HCT116 (cell line): ENCODE data around the gene HSPB8. TPM values are rescaled to one million over a fixed set of nuclear protein-coding genes. Genes with fewer than 3 reads are reported as not detected.

Experiments
- ATAC-seq: fragments of 200-7000 bp; cut with Tn5 transposase; 2 replicates; pipeline ENCODE4 v1.9.1; 2020; ENCODE audit warnings: mild to moderate bottlenecking, moderate library complexity
- BruUV-seq: library from RNA; stranded (reverse); fragments of 400-500 nt; replicated peaks from 2 replicates; lab custom pipeline; 2021; lab: Mats Ljungman, UMichigan
- CTCF ChIA-PET: fragments of 300-600 bp; sonication (Branson Sonifier 250); formaldehyde crosslinking; loops from one replicate; lab custom pipeline; 2021; ENCODE audit warnings: antibody characterized with exemption; lab: Charles Lee
- POLR2A ChIA-PET: fragments of 300-600, 350-600 bp; sonication (Branson Sonifier 250); formaldehyde crosslinking; loops from one replicate; lab custom pipeline; 2021; ENCODE audit warnings: antibody characterized with exemption; lab: Charles Lee
- RAD21 ChIA-PET, 2 experiments: fragments of 300-600 bp; sonication (Branson Sonifier 250); formaldehyde crosslinking; loops; one replicate each; lab custom pipeline; 2023; ENCODE audit warnings: low total read pairs in 2 of 2; ENCODE audit not compliant: uncharacterized antibody in 2 of 2, unreplicated experiment in 2 of 2, low non-redundant PET in 1 of 2; lab: Charles Lee
- DNase-seq: peaks from one replicate; pipeline ENCODE4 v3.0.0-alpha.2; 2010; ENCODE audit warnings: low read depth, low spot score
- H2AFZ ChIP-seq: fragments of 200-600 bp; shearing (Covaris generic), sonication (generic); 2 replicates; pipeline ENCODE4 v1.6.1; 2017; ENCODE audit warnings: low read depth, mixed run types, mixed read lengths, antibody characterized with exemption, low read length; ENCODE audit not compliant: poor library complexity, severe bottlenecking
- H3K27ac ChIP-seq: 2 replicates; pipeline ENCODE4 v1.5.1; 2012; ENCODE audit warnings: low read depth, low read length
- H3K27me3 ChIP-seq: fragments of 200-600 bp; sonication (generic); 2 replicates; pipeline ENCODE4 v1.6.1; 2016; ENCODE audit warnings: mixed run types, low read length, mixed read lengths; ENCODE audit not compliant: insufficient read depth
- H3K36me3 ChIP-seq, 2 experiments: fragments of 200-500 bp in 1 of 2; fragments of 200-600 bp in 1 of 2; sonication (Bioruptor generic) in 1 of 2; sonication (generic) in 1 of 2; 2 replicates each; pipeline versions ENCODE4 v1.5.1 to v1.6.1; 2014 to 2016; ENCODE audit warnings: low read length in 2 of 2, inconsistent platforms in 1 of 2, mixed read lengths in 1 of 2, mixed run types in 1 of 2; ENCODE audit not compliant: insufficient read depth in 2 of 2, control insufficient read depth in 1 of 2
- H3K4me1 ChIP-seq, 2 experiments: fragments of 200-600 bp in 1 of 2; sonication (generic) in 1 of 2; 2 replicates each; pipeline versions ENCODE4 v1.5.1 to v1.6.1; 2012 to 2017; ENCODE audit warnings: low read length in 2 of 2, inconsistent platforms in 1 of 2, mild to moderate bottlenecking in 1 of 2, mixed read lengths in 1 of 2, mixed run types in 1 of 2, moderate library complexity in 1 of 2; ENCODE audit not compliant: insufficient read depth in 2 of 2, control insufficient read depth in 1 of 2
- H3K4me2 ChIP-seq: fragments of 200-600 bp; sonication (generic); 2 replicates; pipeline ENCODE4 v1.6.1; 2017; ENCODE audit warnings: mixed run types, low read length, mixed read lengths
- H3K4me3 ChIP-seq, 2 experiments: fragments of 200-600 bp in 1 of 2; sonication (generic) in 1 of 2; replicated peaks in 1 of 2; 2 replicates each; pipeline ENCODE4 v1.5.1; 2011 to 2016; ENCODE audit warnings: low read length in 2 of 2, control low read depth in 1 of 2, low read depth in 1 of 2, mild to moderate bottlenecking in 1 of 2, mixed read lengths in 1 of 2, mixed run types in 1 of 2
- H3K79me2 ChIP-seq: fragments of 200-600 bp; sonication (generic); 2 replicates; pipeline ENCODE4 v1.6.1; 2017; ENCODE audit warnings: mild to moderate bottlenecking, mixed run types, low read length, moderate library complexity, mixed read lengths; ENCODE audit not compliant: insufficient read depth
- H3K9ac ChIP-seq: fragments of 200-600 bp; sonication (generic); 2 replicates; pipeline ENCODE4 v1.6.1; 2016; ENCODE audit warnings: low read length, mixed read lengths
- H3K9me2 ChIP-seq: fragments of 200-600 bp; sonication (generic), shearing (Covaris generic); 2 replicates; pipeline ENCODE4 v1.6.1; 2017; ENCODE audit warnings: mixed run types, mild to moderate bottlenecking, moderate library complexity; ENCODE audit not compliant: insufficient read depth
- H3K9me3 ChIP-seq, 2 experiments: fragments of 200-500 bp in 1 of 2; fragments of 200-600 bp in 1 of 2; sonication (Bioruptor generic) in 1 of 2; sonication (generic) in 1 of 2; 2 replicates each; pipeline ENCODE4 v1.6.1; 2014 to 2017; ENCODE audit warnings: low read length in 2 of 2, mixed read lengths in 2 of 2, inconsistent platforms in 1 of 2, low read depth in 1 of 2, mild to moderate bottlenecking in 1 of 2, mixed run types in 1 of 2, moderate library complexity in 1 of 2; ENCODE audit not compliant: control insufficient read depth in 1 of 2, insufficient read depth in 1 of 2
- H4K20me1 ChIP-seq: fragments of 200-600 bp; sonication (generic), shearing (Covaris generic); 2 replicates; pipeline ENCODE4 v1.6.1; 2017; ENCODE audit warnings: mixed run types, mild to moderate bottlenecking, moderate library complexity; ENCODE audit not compliant: insufficient read depth
- CEBPB ChIP-seq: IDR thresholded peaks from 2 replicates; pipeline ENCODE4 v1.6.1; 2012; ENCODE audit warnings: low read depth
- CTCF ChIP-seq, 3 experiments: fragments of 200-600 bp in 1 of 3; sonication (generic) in 1 of 3; IDR thresholded peaks in 2 of 3; conservative IDR thresholded peaks in 1 of 3; 2 replicates each; pipeline ENCODE4 v1.5.1; 2012 to 2017; ENCODE audit warnings: low read depth in 2 of 3, low read length in 2 of 3, antibody characterized with exemption in 1 of 3, borderline replicate concordance in 1 of 3, control low read depth in 1 of 3, mild to moderate bottlenecking in 1 of 3, mixed read lengths in 1 of 3, mixed run types in 1 of 3, moderate library complexity in 1 of 3; ENCODE audit not compliant: insufficient read depth in 1 of 3
- EZH2 ChIP-seq: fragments of 200-600 bp; sonication (generic); IDR thresholded peaks from 2 replicates; pipeline ENCODE4 v1.6.1; 2017; ENCODE audit warnings: antibody characterized with exemption, mixed run types
- FOSL1 ChIP-seq: IDR thresholded peaks from 2 replicates; pipeline ENCODE4 v1.6.1; 2012; ENCODE audit warnings: low read depth
- JUND ChIP-seq: IDR thresholded peaks from 2 replicates; pipeline ENCODE4 v1.6.1; 2012
- POLR2A ChIP-seq: IDR thresholded peaks from 2 replicates; pipeline ENCODE4 v1.7.0; 2011; ENCODE audit warnings: borderline replicate concordance; ENCODE audit not compliant: insufficient read depth, insufficient read length; ENCODE audit errors: extremely low read depth
- POLR2AphosphoS5 ChIP-seq: IDR thresholded peaks from 2 replicates; pipeline ENCODE4 v1.6.1; 2011; ENCODE audit warnings: mild to moderate bottlenecking, low read depth, low read length, moderate library complexity
- RAD21 ChIP-seq: IDR thresholded peaks from 2 replicates; pipeline ENCODE4 v1.6.1; 2012; ENCODE audit warnings: low read depth, mild to moderate bottlenecking
- SIN3A ChIP-seq: IDR thresholded peaks from 2 replicates; pipeline ENCODE4 v1.6.1; 2012; ENCODE audit warnings: low read depth
- SRF ChIP-seq: IDR thresholded peaks from 2 replicates; pipeline ENCODE4 v1.6.1; 2012; ENCODE audit warnings: low read depth
- TCF7L2 ChIP-seq: IDR thresholded peaks from 2 replicates; pipeline ENCODE4 v1.7.0; 2011; ENCODE audit warnings: borderline replicate concordance, inconsistent platforms; ENCODE audit not compliant: insufficient read depth, insufficient read length; ENCODE audit errors: extremely low read depth
- ZNF274 ChIP-seq: fragments of 200-500 bp; sonication (Bioruptor generic); IDR thresholded peaks from 2 replicates; pipeline ENCODE4 v1.6.1; 2014; ENCODE audit warnings: mild to moderate bottlenecking, low read depth, low read length, inconsistent platforms
- intact Hi-C: fragments of 100-400 bp; cut with micrococcal nuclease; formaldehyde crosslinking; loops from 2 replicates; pipeline ENCODE4 v1.10.0; 2022
- total RNA-seq: library from RNA; stranded (reverse); gene quantifications from one replicate; pipeline ENCODE4 v1.2.1, GENCODE V29; 2021; ENCODE audit not compliant: unreplicated experiment

Gene HSPB8
- total RNA-seq, 1 experiment from 2014 or later = 3.5 TPM

- CTCF ChIA-PET = interaction anchor here (1.1 kb wide), 1 partner anchor 10 kb away, joined by 4 read pairs; no protein-coding TSS in a partner anchor
- H4K20me1 ChIP-seq = no peaks in the 10 kb centered on the region
- peaks cover 0 to 12% of the 10 kb centered on the region in 2 experiments; a peak in 2 of 4 replicates for H3K4me1 ChIP-seq
- no peaks in the 10 kb centered on the region for H3K9me3 ChIP-seq
- H3K27ac ChIP-seq = no peak overlapping the region
- BruUV-seq = no TSS peak
- no peaks in the 10 kb centered on the region for H3K79me2 ChIP-seq
- peak; percentile 49 for ATAC-seq
- no peak overlapping the region for H2AFZ ChIP-seq
- H3K9me2 ChIP-seq = no peaks in the 10 kb centered on the region
- H3K9ac ChIP-seq = no peak overlapping the region
- POLR2A ChIA-PET = no interaction called here
- peaks cover 16% of the 10 kb centered on the region for H3K27me3 ChIP-seq
- 0 out of 2 replicates have a peak overlapping the region, but pooled peaks have one; percentile 5 for H3K4me2 ChIP-seq
- no peak for TF ChIP-seq TCF7L2
- peak; percentile 28; the same call in 1 of the 2 replicates for TF ChIP-seq RAD21
- no peak for TF ChIP-seq ZNF274
- peak in 2 of 3 experiments; percentile 20 to 23; a peak in 3 of 6 replicates for TF ChIP-seq CTCF (IDR thresholded peaks at IDR 0.05 in 2 of 3, conservative IDR thresholded peaks at IDR 0.05 in 1 of 3; ENCODE audit: borderline replicate concordance in 1 of 3, insufficient read depth in 1 of 3, low read depth in 2 of 3, low read length in 2 of 3)
- RAD21 ChIA-PET = no interaction called here
- intact Hi-C loops = no loop called here
- no peaks in the 10 kb centered on the region for H3K36me3 ChIP-seq
- H3K4me3 ChIP-seq = no peak overlapping the region
- DNase-seq = no peak
These were observed 46.7 kb downstream of the HSPB8 start for GRCh38 chr12:119225454-119225853.

- Histone ChIP-seq H3K4me2 (peak overlapping the region; percentile 26; the same call in 1 of the 2 replicates), H3K9me2 (no peaks in the 10 kb centered on the region), H3K9ac (no peak overlapping the region), H3K4me3 (no peak overlapping the region), H3K27ac (no peak overlapping the region), H3K27me3 (peaks cover 11% of the 10 kb centered on the region), H3K36me3 (no peaks in the 10 kb centered on the region), H3K79me2 (no peaks in the 10 kb centered on the region), H2AFZ (no peak overlapping the region), H3K4me1 (peaks cover 0 to 12% of the 10 kb centered on the region in 2 experiments; a peak in 2 of 4 replicates), H4K20me1 (no peaks in the 10 kb centered on the region), H3K9me3 (no peaks in the 10 kb centered on the region)
- ChIA-PET RAD21 (no interaction called here), POLR2A (no interaction called here), CTCF (no interaction called here)
- ATAC-seq (no peak), DNase-seq (no peak)
- TF ChIP-seq POLR2AphosphoS5 (no peak), JUND (no peak), EZH2 (no peak), CTCF (IDR thresholded peaks at IDR 0.05 in 2 of 3, conservative IDR thresholded peaks at IDR 0.05 in 1 of 3; ENCODE audit: borderline replicate concordance in 1 of 3, insufficient read depth in 1 of 3, low read depth in 2 of 3, low read length in 2 of 3) (no peak), RAD21 (no peak), SIN3A (no peak), CEBPB (no peak), SRF (no peak), POLR2A (no peak), ZNF274 (no peak), FOSL1 (no peak)
- intact Hi-C loops = no loop called here
- no TSS peak for BruUV-seq
These were observed 48.6 kb downstream of the HSPB8 start for GRCh38 chr12:119227292-119227691.
